Peyer's patch (tissue), 4 donors: ENCODE measurements around the gene NAGA. TPM values are rescaled to one million over a fixed set of nuclear protein-coding genes. Genes with fewer than 3 reads are reported as not detected.
"Not testable (repeated sequence)": the region's sequence is repeated elsewhere in the genome, so short reads cannot be mapped to it uniquely, and the experiment has no call there.

ENCODE experiments used
- DNase-seq, 3 donors: peaks; one replicate each; pipeline ENCODE4 v3.0.0-alpha.2; 2017 to 2019
- H3K27ac ChIP-seq, 4 donors: fragments of 200-600 bp; sonication (generic); one replicate each; pipeline ENCODE4 v1.5.1; 2016 to 2019
- H3K27me3 ChIP-seq, 2 donors: fragments of 200-600 bp; sonication (generic); one replicate each; pipeline ENCODE4 v1.5.1; 2019
- H3K36me3 ChIP-seq, 3 donors: fragments of 200-600 bp; sonication (generic); one replicate each; pipeline ENCODE4 v1.5.1; 2016 to 2019
- H3K4me1 ChIP-seq, 4 donors: fragments of 200-600 bp; sonication (generic); one replicate each; pipeline ENCODE4 v1.5.1; 2016 to 2019
- H3K4me3 ChIP-seq, 4 donors: fragments of 200-600 bp; sonication (generic); 1 replicate in 3 of 4; 2 replicates in 1 of 4; pipeline ENCODE4 v1.5.1; 2016 to 2019; ENCODE audit warnings: mild to moderate bottlenecking in 1 of 4
- H3K9me3 ChIP-seq, 4 donors: fragments of 200-600 bp; sonication (generic); one replicate each; pipeline ENCODE4 v1.5.1; 2016 to 2019; ENCODE audit warnings: mild to moderate bottlenecking in 1 of 4
- POLR2A ChIP-seq, 2 donors: fragments of 450-650 bp; IDR thresholded peaks; one replicate each; pipeline ENCODE4 v1.5.1; 2017; ENCODE audit warnings: antibody characterized with exemption in 2 of 2, mild to moderate bottlenecking in 2 of 2, moderate library complexity in 2 of 2
- total RNA-seq, 4 donors: library from RNA; depleted of rRNA; stranded (reverse); fragments of >200 nt; gene quantifications; one replicate each; pipeline ENCODE4 v1.1.0, GENCODE V29; 2016
- TF ChIP-seq, protein P1 (sequence below), 6 experiments: fragments of 450-650 bp in 4 of 6; fragments of 200-600 bp in 2 of 6; sonication (generic) in 1 of 6; IDR thresholded peaks; one replicate each; pipeline ENCODE4 v1.5.1; 2017 to 2019; ENCODE audit warnings: antibody characterized with exemption in 6 of 6, mild to moderate bottlenecking in 3 of 6, moderate library complexity in 1 of 6

Gene NAGA
- total RNA-seq, result 100 to 1,000 TPM in 1 of 4 donors, 10 to 100 TPM in 3; 31.4 to 102 (median 86.9) TPM

DNA sequence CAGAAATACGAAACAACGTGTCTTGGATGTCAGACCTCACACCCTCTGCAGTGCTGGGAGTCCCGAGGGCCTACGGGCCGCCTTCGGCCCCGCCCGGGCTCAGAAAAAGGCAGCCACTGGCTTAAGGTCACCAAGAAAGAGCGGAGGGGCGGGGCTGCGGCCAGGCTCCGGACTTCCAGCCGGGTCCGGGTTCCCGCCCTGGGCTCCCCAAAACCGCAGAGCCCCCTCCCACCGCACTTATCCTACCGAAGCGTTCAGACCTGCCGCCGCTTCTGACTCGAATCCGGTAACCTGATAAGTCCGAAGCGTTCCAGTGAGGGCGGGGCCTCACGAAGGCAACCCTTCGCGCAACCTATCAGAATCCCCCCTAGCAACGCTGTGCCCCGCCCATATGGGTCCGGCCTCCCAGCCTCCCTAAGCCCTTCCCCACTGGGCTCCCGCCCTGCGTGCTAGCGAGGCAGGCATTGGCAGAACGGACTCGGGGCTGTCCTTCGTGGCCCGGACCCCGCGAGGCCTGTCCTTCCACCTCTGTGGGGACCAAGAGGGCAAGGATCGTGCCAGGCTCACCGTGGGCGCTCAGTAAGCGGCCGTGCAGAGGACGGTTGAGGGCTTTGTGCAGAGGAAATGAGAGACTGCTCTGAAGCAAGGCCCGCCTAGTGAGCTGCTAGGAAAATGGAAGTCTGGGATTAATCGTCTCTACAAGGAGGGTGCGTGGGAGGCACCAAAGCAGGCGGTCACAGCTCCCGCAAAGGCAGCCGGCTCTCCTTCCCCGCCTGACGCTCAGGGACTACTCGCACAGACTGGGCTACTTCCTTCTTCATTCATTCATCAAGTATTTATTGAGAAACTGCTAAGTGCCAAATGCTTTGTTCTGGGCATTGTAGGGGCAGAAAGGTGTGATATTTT, at the start of gene NAGA:
NAGA (minus strand) TSS at position 296 of the 906 bp plus-strand sequence. CDS start 515 bp downstream, outside the sequence.
- Histone ChIP-seq H3K27me3 (no peaks in the 10 kb centered on the region), H3K36me3 (peaks cover 0 to 28% (median 0%) of the 10 kb centered on the region in 3 donors), H3K4me3 (peak within 1 kb of the TSS; percentile 58 to 70 (median 66)), H3K9me3 (no peaks in the 10 kb centered on the region), H3K4me1 (peaks cover 3 to 22% (median 13%) of the 10 kb centered on the region in 4 donors), H3K27ac (peak within 1 kb of the TSS; percentile 80 to 89 (median 84))
- TF ChIP-seq, protein P1, sequence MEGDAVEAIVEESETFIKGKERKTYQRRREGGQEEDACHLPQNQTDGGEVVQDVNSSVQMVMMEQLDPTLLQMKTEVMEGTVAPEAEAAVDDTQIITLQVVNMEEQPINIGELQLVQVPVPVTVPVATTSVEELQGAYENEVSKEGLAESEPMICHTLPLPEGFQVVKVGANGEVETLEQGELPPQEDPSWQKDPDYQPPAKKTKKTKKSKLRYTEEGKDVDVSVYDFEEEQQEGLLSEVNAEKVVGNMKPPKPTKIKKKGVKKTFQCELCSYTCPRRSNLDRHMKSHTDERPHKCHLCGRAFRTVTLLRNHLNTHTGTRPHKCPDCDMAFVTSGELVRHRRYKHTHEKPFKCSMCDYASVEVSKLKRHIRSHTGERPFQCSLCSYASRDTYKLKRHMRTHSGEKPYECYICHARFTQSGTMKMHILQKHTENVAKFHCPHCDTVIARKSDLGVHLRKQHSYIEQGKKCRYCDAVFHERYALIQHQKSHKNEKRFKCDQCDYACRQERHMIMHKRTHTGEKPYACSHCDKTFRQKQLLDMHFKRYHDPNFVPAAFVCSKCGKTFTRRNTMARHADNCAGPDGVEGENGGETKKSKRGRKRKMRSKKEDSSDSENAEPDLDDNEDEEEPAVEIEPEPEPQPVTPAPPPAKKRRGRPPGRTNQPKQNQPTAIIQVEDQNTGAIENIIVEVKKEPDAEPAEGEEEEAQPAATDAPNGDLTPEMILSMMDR (IDR thresholded peaks at IDR 0.05), result no peak
- peak; percentile 82 to 93 for TF ChIP-seq POLR2A (IDR thresholded peaks at IDR 0.05)
- DNase-seq, result peak; percentile 96 to 98 (median 98)

- no peaks in the 10 kb centered on the region for H3K36me3 ChIP-seq
- no peak for DNase-seq
- no peaks in the 10 kb centered on the region for H3K27me3 ChIP-seq
- H3K4me3 ChIP-seq, result no peak overlapping the region
- peaks cover 0 to 18% (median 2%) of the 10 kb centered on the region in 4 donors for H3K9me3 ChIP-seq
- TF ChIP-seq, protein P1 (IDR thresholded peaks at IDR 0.05), result peak in 3 of 6 experiments; percentile 8 to 17 (median 16)
- TF ChIP-seq POLR2A (IDR thresholded peaks at IDR 0.05), result no peak
- peaks cover 0 to 5% (median 0%) of the 10 kb centered on the region in 4 donors for H3K4me1 ChIP-seq
- no peak overlapping the region for H3K27ac ChIP-seq
Observed at GRCh38 chr22:42116848-42117424, 46.3 kb upstream of the NAGA start.

GRCh38 chr22:42115420-42115830, 44.8 kb upstream of the NAGA start:
- not testable (repeated sequence) for DNase-seq, H3K36me3 ChIP-seq
- peaks cover 0 to 18% (median 2%) of the 10 kb centered on the region in 4 donors for H3K9me3 ChIP-seq

GRCh38 chr22:42114721-42115120, 44.1 kb upstream of the NAGA start:
- Histone ChIP-seq H3K27me3 (no peaks in the 10 kb centered on the region), H3K4me1 (no peaks in the 10 kb centered on the region), H3K4me3 (no peak overlapping the region), H3K9me3 (peaks cover 0 to 18% (median 2%) of the 10 kb centered on the region in 4 donors), H3K36me3 (peaks cover 0 to 5% (median 0%) of the 10 kb centered on the region in 3 donors), H3K27ac (no peak overlapping the region)
- TF ChIP-seq POLR2A (IDR thresholded peaks at IDR 0.05), result no peak
- TF ChIP-seq, protein P1 (IDR thresholded peaks at IDR 0.05), result peak in 2 of 6 experiments; percentile 6 to 10
- no peak for DNase-seq

More at GRCh38 chr22:42115420-42115830, 44.8 kb upstream of the NAGA start:
- not testable (repeated sequence) for H3K4me3 ChIP-seq, H3K4me1 ChIP-seq, H3K27me3 ChIP-seq, H3K27ac ChIP-seq

DNA sequence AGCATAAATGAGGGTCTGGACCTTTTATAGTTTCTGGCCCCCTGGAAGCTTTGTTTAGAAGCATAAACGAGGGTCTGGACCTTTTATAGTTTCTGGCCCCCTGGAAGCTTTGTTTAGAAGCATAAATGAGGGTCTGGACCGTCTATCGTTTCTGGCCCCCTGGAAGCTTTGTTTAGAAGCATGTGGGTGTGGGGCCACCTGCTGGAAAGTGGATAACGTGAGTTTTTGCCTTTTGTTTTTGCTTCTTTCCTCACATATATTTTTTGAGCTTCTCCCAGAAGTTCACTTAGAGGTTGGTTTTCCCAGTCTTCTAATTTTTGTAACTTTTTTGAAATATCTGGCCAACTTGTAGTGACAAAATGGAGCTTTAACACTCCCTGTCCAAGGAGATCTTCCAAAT, 42.2 kb upstream of the NAGA start:
- TF ChIP-seq, protein P1 (IDR thresholded peaks at IDR 0.05), result peak in 1 of 6 experiments; percentile 10
- H3K27me3 ChIP-seq, DNase-seq, H3K27ac ChIP-seq, H3K4me3 ChIP-seq, H3K4me1 ChIP-seq, H3K36me3 ChIP-seq: not testable (repeated sequence)
- peaks cover 0 to 18% (median 2%) of the 10 kb centered on the region in 4 donors for H3K9me3 ChIP-seq

DNA sequence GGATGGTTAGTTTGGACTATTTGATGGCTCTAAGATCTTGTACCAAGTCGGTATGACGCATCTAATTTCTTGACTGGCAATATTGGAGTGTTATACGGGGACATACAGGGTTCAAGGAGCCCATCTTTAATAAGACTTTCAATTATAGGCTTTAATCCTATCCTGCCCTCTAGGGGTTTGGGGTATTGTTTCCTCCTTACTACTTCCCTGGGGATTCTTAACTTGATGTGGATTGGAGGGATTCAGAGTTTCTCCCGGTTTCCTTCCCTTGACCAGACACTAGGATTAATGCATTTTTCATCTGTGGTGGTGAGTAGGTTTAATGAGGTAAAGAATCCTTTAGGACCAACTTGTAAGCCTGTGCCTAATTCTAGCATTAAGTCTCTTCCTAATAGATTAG, 41.2 kb upstream of the NAGA start:
- Histone ChIP-seq H3K4me3 (no peak overlapping the region), H3K9me3 (peaks cover 0 to 18% (median 2%) of the 10 kb centered on the region in 4 donors), H3K4me1 (no peaks in the 10 kb centered on the region), H3K36me3 (peaks cover 0 to 5% (median 0%) of the 10 kb centered on the region in 3 donors), H3K27me3 (no peaks in the 10 kb centered on the region), H3K27ac (no peak overlapping the region)
- TF ChIP-seq, protein P1 (IDR thresholded peaks at IDR 0.05), result no peak
- TF ChIP-seq POLR2A (IDR thresholded peaks at IDR 0.05), result no peak
- no peak for DNase-seq
